Activated T-cell treated with anti-CD3 and anti-CD28 coated beads for 48 hours (primary cell): ENCODE measurements around the gene FMN1.

Experiments used
- DNase-seq: peaks from one replicate; pipeline ENCODE4 v3.0.0-alpha.2; 2020; ENCODE audit warnings: low read depth

The FMN1 gene

DNA sequence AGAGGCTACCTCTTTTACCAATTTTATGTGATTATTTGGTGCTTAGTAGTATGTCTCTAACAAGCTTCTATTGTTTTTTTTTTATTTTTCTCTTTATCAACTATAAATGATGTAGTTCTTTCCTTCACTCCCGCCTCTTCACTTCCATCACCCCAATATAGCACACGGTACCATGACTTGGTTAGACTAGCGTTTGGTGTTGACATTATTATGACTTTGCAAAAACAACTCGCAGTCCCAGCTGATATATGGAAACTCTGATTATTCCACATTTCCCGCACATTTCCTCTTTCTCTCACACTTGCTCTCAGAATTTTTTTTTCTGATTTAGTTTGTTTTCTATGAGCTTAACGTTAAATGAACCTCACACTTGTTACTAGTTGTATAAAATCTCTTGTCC is 314.5 kb downstream of the FMN1 start:
- DNase-seq: no peak

DNA sequence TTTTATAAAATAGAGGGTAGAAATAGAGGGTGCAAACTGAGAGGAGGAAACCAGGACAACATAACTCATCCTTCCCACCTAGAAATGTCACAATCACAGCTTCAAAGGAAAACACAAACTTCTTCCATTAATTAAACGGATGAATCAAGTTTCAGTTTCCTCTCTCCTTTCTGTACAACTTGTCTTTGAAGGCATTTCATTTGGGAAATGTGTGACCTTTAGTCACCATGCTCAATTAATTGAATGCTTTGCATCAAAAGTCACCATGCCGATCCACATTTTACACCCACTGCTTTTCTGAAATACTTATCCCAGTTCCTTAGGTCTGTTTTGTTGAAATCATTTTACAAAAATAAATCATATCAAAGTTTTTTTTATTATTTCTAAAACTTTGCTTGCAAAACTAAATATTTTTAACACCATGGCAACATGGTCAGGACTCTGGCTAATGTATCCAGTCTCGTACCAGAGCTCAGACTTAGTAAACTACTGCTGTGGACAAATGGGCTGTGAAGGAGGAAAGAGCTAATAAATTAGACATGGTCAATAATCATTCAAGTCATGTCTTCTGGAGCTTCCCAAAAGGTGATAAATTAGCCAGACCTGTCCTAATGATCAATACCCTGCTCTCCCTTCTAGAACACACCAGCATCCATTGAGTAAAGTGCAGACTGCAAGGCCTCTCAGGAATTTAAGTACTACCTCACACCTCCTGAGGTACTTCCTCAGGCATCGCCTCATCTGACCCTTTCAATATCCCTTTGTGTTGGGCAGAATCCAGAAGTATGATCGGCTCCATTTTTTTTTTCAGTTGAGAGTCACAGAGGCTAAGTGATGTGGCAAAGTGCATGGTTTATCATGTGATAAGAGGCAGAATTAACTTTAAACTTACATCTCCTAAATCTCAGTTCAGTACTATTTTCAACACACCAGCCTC is 315.4 kb downstream of the FMN1 start:
- DNase-seq: no peak

DNA sequence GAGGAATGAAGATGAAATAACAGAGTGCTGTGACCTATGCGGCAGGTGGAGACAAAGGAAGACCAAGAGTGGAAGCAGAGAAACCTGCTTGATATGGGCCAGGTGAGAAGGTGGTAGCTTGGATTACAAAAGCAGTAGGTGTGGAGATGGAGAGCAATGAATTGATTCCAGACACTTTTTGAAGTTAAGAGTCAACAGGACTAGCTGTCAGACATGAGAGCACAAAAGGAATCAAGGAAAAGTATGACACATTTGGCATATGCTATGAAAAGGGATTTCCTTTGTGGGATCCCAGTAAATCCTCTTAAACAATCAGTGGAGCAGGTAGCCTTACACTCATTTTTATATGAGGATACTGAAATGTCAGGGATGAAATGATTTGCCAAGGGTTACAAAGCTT is 316.2 kb downstream of the FMN1 start:
- no peak for DNase-seq

DNA sequence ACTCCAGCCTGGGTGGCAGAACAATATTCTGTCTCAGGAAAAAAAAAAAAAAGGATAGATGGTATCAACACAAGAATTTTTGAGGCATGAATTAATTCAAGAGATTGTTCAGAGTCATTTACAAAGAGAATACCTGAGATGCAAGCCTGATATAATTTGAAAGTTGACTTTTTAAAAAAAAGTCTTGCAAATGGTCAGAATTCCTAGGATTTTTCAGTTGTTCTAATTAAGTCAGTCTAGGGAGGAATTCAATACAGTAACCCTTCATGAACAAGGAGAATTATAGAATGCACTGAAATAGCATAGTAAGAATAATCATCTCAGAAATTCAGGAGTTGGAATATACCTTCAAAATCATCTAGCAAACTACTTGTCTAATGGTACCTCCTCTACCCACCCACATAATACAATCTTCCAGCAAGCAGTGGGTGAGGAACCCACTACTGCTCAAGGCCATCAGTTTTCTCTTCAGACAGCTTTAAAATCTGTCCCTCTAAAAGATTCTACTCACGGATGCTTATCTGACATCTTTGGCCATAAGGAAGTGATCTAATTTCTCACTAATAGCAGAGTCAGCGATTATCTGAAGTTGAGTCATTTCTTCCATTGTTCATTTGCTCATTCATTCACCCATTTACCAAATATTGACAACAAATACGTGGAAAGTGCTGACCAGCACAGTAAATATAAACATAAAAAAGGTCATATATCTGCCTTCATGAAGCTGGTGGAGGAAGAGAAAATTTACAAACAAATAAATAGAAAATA is 317.1 kb downstream of the FMN1 start:
- no peak for DNase-seq

DNA sequence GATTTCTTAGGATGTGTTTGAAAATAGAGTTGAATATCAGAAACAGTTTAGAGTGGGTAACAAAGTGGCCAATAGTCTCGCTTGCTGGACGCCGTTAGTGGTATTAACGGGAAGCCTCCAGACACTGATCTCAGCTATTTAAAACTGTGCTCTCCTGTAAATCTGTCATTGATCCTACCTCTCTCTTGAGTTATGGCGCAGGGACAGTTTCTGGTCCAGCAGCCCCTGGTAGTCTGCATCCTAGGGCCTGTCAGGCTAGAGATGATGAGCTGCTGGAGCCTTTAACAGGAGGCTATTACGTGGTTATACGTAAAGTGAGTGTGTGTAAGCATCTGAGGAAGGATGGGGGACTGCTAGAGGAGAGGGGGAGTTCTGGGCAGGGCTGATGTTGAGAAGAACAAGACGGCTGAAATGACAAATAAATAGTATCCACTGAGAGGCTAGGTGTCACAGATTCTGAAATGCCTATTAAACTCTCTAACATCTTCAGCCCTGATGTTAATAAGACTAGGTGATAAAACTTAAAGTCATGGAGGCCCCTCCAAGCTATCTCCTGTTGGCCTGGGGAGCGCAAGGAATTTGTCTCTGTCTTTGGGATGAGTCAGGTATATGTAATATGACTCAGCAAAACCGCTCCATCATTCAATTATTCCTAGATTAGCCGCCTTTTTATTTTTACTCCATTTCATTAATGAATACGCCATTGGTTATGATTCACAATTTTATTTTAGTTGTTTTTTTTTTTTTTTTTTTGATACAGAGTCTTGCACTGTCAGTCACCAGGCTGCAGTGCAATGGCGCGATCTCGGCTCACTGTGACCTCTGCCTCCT is 321.0 kb downstream of the FMN1 start:
- DNase-seq: no peak

DNA sequence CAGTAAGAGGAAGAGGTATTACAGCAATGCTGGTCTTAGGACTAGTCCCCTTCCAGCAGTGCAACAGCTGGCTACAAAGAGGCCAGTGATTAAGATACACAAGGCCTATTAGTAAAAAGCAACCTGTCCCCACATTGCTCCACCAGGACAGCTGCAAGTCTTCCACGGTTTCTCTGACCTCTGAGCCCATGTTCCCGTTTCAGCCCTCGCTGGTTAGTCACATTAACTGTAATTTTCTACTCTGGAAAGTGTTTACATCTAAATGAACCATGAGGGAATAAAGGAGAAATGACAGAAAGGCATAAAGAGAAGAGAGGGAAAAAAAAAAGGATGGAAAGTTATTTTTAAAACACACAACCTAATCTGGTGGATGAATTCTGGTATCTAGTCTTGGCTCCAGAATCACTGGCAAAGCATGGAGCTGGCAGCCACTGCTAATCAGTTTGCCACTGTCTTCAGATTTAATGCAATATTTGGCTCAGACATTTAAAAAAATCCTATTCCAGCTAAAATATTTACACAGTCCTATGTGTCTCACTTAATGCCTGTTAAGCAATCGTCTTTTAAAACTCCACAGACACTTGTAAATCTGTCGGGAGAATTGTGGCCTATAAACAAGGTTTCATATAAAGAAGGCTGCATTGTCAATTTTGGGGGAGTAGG is 321.8 kb downstream of the FMN1 start:
- DNase-seq: no peak

DNA sequence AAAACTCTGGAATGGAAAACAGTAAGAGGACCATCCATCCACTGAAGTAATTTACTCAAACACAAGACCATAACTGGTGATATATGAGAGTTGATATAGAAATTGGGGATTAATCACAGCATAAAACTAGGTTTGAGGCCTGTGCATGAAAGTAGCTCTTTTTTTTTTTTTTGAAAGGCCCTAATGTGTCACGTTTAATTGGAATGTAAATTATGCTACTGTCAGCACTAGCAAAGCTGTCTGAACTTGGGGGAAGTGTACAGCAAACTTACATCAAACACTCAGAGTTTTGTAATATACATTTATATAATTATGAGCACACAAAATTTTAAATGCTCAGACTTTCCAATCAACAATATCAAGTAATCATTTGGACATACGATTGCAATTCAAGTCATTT is 322.6 kb downstream of the FMN1 start:
- no peak for DNase-seq

DNA sequence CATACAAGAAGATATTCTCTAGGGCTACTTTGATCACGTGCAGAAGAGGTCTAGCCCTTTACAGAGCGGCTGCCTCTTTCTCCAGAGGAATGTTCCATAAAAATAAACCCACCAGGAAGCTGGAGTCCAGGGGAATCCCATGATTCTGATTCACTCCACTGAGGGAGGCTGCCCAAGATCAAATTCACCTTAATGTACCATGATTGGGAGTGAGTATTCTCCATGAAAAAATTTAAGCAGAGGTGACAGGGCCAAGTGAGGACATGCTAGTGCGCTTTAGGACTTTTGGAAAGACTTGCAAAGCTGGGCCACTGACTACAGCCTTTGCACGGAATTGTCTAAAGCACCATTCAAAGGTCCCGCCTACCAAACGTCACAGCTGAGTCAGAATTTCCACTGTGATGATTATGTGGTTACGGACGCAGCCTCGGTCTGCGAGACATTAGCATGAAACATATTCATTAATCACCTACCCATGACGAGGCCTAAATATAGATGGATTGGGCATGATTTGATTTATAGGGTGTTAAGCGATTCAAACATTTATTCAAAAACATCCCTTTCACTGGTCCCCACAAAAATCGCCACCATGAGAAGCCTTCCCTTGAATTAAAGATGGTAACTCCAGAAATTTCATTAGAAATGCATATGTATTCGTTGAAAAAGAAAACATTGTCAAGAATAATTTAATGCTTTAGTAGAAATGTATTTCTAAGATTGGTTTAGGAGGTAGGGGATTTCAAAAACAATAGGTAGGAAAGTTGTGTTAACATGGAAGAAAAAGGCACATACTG is 324.1 kb downstream of the FMN1 start:
- no peak for DNase-seq

DNA sequence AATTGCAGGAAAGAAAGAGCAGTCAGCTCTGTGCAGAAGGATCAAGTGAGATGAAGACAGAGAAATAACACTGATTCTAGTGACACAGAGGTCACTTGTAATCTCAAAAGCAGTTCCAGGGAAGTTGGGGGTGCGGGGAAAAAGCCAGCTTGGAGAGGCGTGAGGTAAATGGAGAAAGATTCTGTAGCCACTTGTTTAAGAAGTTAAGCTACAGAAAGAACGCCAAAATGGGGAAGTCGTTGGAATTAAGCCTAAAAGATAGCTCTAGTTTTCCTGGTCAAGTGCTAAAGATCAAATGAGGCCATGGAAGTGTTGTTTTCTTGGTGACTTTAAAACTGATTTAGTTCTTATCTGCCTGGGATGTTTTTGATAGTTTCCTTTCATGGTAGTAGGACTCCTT is 324.7 kb downstream of the FMN1 start:
- DNase-seq: no peak

DNA sequence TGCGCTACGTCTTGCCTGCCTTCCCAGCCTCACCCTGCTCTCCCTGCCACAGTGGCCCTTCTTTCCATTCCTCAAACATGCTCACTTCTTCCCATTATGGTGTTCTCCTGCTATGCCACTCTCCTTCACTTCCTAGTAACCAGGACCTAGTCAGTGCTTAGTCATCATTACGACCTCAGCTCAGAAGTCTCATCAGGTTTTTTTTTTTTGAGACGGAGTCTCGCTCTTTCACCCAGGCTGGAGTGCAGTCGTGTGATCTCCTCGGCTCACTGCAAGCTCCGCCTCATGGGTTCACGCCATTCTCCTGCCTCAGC is 327.2 kb downstream of the FMN1 start:
- DNase-seq: no peak

DNA sequence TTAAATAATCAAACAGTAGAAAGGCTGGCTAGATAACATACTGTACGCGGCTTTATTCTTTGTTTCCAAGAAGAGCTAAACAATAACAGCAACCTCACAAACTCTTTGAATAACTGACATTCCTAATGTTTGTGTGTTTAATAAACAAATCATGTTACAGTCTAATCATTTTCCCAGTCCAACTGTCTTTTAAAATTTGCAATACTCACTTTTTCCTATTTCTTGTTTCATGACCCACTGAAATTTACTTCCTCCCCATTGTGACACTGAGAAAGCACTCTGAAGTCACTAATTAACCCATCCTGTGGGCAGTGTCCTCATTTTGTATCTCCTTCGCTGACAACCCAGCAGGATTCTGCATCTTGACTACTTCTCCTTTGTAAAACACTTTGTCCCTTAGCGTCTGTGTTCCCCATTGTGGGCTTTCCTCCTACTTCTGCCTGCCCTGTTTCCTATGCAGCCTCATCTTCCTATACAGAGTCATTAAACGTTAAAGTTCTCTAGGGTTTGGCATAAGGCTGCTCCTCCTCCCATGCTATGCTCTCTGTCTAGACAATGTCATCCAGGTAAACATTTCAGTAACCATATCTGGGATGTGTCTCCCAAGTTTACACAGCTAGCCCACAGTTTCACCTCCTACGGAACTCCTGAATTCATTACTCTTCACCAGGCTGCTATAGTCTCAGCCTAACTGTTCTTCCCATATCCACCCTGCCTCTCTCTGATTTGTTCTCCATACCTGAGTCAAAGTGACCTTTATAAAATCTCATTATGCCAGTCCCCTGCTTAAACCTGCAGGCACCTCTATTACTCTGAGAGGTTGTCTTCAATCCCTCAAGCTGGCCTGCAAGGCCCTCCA is 327.8 kb downstream of the FMN1 start:
- DNase-seq: no peak

DNA sequence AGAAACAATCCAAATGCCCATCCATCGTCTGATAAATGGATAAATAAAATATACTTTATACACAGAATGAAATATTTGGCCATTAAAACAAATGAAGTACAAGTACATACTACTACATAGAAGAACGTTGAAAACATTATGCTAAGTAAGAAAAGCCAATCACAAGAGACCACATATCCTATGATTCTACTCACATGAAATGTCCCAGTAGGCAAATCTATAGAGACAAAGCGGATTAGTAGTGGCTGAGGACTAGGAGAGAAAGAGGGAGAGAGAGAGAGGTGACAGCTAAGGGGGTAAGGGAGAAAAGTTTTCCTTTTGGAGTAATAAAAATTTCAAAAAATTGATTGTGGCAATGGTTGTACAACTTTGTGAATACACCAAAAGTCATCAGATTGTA is 329.7 kb downstream of the FMN1 start:
- DNase-seq: no peak

DNA sequence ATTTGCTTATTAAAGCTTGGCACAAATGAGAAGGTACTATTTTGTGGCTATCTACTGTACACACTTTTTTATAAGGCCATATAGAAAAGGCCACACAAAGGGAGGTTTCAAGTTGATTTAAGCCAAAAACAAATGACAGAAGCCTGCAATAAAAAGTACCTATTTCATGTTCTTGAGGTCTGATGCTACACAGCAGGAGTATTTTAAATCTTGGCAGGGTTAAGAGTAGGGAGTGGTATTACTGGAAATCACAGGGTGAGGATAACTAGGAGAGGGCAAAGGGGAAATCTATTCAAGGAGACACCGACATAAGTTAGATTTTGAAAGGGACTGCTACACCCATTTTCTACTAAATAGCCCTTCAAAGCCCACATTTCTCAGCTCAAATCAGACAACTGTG is 330.5 kb downstream of the FMN1 start:
- no peak for DNase-seq

DNA sequence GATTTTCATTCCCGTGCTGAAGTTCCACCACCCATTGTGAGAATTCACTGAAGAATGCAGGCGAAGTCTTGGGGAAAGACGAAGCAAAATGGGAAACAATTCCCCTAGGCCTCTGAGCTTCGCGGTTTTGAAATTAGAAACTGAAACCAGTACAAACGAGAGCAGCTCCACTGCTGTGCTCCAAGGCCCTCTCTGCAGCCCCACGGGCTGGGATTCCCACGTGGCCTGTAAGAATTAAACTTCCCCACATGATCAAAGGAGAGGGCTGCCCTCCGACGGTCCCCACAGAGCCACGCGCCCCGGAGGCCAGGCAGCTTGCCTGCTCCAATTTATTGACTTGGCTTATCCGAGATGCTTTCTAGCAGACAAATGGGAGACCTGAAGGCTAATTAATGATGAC is 332.8 kb downstream of the FMN1 start:
- no peak for DNase-seq

DNA sequence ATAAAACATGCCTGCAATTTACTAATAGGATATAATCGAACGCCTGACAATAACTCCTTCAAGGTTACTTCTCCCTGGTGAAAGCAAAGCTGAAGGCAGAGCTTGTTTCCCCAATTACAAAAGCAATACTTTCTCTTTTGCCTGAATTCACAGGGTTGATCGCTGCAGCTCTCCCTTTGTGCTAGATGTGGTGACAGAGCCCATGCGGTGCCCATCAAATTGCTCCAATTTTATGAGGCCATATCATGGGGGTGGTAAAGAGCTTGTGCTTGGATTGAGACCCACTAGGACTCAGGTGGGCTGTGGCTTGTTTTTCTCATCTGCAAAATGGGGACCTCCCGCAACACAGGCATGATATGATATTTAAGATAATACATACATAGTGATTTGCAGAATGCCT is 333.3 kb downstream of the FMN1 start:
- DNase-seq: no peak

DNA sequence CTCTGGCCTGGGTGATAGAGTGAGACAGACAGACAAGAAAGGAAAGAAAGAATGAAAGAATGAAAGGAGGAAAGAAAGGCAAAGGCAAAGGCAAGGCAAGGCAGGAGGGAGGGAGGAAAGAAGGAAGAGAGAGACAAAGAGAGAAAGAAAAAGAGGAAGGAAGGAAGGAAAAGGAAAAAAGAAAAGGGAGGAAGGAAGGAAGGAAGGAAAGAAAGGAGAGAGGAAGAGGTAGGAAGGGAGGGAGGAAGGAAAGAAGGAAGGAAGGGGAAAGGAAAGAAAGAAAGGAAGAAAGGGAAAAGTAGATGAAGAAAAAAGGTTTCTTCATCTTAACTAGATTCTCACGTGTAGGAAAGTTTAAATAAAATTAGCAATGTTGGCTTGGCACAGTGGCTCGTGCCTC is 334.5 kb downstream of the FMN1 start:
- DNase-seq: no peak

DNA sequence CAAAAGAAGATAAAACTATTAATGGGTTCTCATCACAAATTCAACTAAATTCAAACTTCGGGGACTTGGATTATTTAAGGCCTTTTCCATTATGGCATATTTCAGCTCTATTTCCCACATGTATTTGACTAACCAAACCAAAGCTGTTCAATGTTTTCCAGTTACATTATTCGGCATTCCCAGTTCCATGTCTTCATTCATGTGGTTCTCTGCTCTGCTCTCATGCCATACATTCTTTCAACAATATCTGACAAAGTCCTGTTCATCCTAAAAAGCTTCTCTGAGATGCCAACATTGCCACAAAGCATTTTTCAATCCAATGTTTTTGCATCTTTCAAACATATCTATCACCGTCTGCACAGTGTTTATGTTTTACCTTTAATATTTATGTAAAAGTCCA is 335.3 kb downstream of the FMN1 start:
- no peak for DNase-seq

DNA sequence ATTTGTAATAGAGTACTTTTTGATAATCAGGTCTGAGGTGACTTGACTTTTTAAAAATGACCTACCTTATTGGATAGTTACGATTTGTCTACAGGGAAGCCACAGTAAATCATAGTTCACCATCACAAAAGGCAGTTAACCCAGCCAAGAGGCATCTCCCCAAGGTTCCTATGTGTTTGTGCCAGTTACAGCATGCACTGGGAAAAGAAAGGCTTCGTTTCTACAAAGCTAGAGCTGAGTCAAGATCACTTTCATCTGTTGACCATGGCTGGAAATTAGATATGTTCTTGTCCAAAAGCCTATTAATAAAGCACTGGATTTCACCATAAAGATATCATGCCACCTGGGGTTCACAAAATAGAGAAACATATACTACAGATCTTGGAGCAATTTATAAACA is 336.8 kb downstream of the FMN1 start:
- DNase-seq: no peak

DNA sequence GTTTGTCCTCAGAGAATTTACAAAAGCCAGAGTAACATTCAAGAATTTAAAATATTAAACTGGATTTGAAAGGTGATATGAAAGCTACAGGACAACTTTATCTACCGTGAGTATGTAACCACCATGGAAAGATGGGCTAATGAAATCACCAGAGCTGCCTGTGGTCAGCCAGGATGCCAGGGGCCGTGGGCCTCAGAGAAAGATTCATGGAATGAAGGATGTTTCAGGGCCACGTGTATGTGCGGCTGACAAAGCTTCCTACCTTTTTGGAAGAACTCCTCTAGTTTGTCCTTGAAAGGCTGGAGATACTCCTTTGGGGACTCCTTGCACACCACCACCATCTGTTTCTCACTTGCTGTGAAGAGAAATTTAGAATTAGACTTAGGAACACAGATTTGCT is 337.8 kb downstream of the FMN1 start:
- no peak for DNase-seq

DNA sequence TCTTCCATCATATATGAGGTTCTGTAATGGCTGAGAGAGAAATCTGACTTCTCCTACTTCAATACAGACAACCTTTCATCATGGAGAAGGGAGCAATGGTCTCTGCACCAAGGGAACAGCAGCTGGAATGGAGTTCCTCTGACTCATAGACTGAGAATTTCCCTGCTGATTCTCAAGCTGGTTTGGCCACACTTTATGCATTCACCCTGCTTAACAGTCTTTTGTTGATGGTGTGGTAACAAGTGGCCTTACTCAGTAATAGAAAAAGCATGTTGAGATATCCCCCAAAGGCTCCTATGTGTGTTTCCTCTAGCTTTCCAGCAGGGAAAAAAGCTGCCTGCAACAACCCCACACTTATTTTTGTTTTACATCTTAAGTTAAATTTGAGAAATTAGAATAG is 338.6 kb downstream of the FMN1 start:
- no peak for DNase-seq
